Left ventricle myocardium superior (tissue), 1 donor: ENCODE measurements around the gene MOB2. TPM values are rescaled to one million over a fixed set of nuclear protein-coding genes. Genes with fewer than 3 reads are reported as not detected.

Experiments
- ATAC-seq: fragments of 200-7000 bp; cut with Tn5 transposase; one replicate; pipeline ENCODE4 v1.9.1; 2020; ENCODE audit warnings: mild to moderate bottlenecking, moderate library complexity
- DNase-seq: peaks from one replicate; pipeline ENCODE4 v3.0.0-alpha.2; 2020
- intact Hi-C: fragments of 100-400 bp; cut with micrococcal nuclease; formaldehyde crosslinking; loops from one replicate; pipeline ENCODE4 v1.11.0; 2022
- total RNA-seq: library from RNA; stranded (reverse); fragmentation: NEBNext Ultra II Directional; extraction: Animal tissue kit (Norgen Biotek cat#: 25700); gene quantifications from one replicate; pipeline ENCODE4 v1.2.1, GENCODE V29; 2021
- donor health status: DM: no; HTN: yes; CAD: no; lungs with severe emphysema.

MOB2 gene
- total RNA-seq, 1 donor from 2014 or later: 52.8 TPM

- DNase-seq: no peak
- intact Hi-C loops: no loop called here
Observed at GRCh38 chr11:1462698-1462975, 23.9 kb downstream of the MOB2 start.

GRCh38 chr11:1461826-1462697, 24.5 kb downstream of the MOB2 start:
- intact Hi-C loops: no loop called here
- ATAC-seq (no peak), DNase-seq (no peak)

More at GRCh38 chr11:1462698-1462975, 23.9 kb downstream of the MOB2 start:
- no peak for ATAC-seq

GRCh38 chr11:1460986-1461825, 25.4 kb downstream of the MOB2 start:
- DNase-seq (no peak), ATAC-seq (peak; percentile 2)
- intact Hi-C loops: no loop called here

- intact Hi-C loops: no loop called here
- ATAC-seq (peak; percentile 9), DNase-seq (no peak)
Observed at GRCh38 chr11:1460396-1460985, 26.1 kb downstream of the MOB2 start.

GRCh38 chr11:1459764-1460395, 26.7 kb downstream of the MOB2 start:
- ATAC-seq: no peak
- intact Hi-C loops: no loop called here
- DNase-seq: no peak

- intact Hi-C loops: no loop called here
- ATAC-seq: no peak
Observed at GRCh38 chr11:1459219-1459575, 27.4 kb downstream of the MOB2 start.

GRCh38 chr11:1458340-1459218, 28.0 kb downstream of the MOB2 start:
- peak; percentile 60 for ATAC-seq
- intact Hi-C loops: no loop called here
- DNase-seq: peak; percentile 70

More at GRCh38 chr11:1459219-1459575, 27.4 kb downstream of the MOB2 start:
- no peak for DNase-seq

- no peak for DNase-seq
- intact Hi-C loops: no loop called here
Observed at GRCh38 chr11:1457856-1458255, 28.7 kb downstream of the MOB2 start.

GRCh38 chr11:1457326-1457680, 29.3 kb downstream of the MOB2 start:
- intact Hi-C loops: no loop called here
- ATAC-seq: no peak
- DNase-seq: no peak

More at GRCh38 chr11:1457856-1458255, 28.7 kb downstream of the MOB2 start:
- ATAC-seq: no peak

- ATAC-seq (no peak), DNase-seq (no peak)
- intact Hi-C loops: no loop called here
Observed at GRCh38 chr11:1456596-1457325, 29.8 kb downstream of the MOB2 start.

GRCh38 chr11:1456176-1456575, 30.4 kb downstream of the MOB2 start:
- ATAC-seq: no peak
- DNase-seq: no peak
- intact Hi-C loops: no loop called here

GRCh38 chr11:1455763-1456060, 30.9 kb downstream of the MOB2 start:
- intact Hi-C loops: no loop called here
- DNase-seq (no peak), ATAC-seq (no peak)

- no peak for ATAC-seq
- intact Hi-C loops: no loop called here
Observed at GRCh38 chr11:1455032-1455762, 31.4 kb downstream of the MOB2 start.

GRCh38 chr11:1454576-1454975, 32.0 kb downstream of the MOB2 start:
- no peak for ATAC-seq
- intact Hi-C loops: no loop called here
- no peak for DNase-seq

More at GRCh38 chr11:1455032-1455762, 31.4 kb downstream of the MOB2 start:
- no peak for DNase-seq

GRCh38 chr11:1453611-1454034, 33.0 kb downstream of the MOB2 start:
- peak; percentile 53 for ATAC-seq
- intact Hi-C loops: no loop called here
- DNase-seq: peak; percentile 62

GRCh38 chr11:1452744-1453143, 33.8 kb downstream of the MOB2 start:
- intact Hi-C loops: no loop called here
- no peak for ATAC-seq
- no peak for DNase-seq

- ATAC-seq (no peak), DNase-seq (no peak)
- intact Hi-C loops: no loop called here
Observed at GRCh38 chr11:1451781-1452470, 34.7 kb downstream of the MOB2 start.
